Stimulated activated naive CD8-positive, alpha-beta T cell treated with anti-CD3 and anti-CD28 coated beads, Interleukin-15, Interleukin-2, amounts not matched to agents 100 U/mL and 50 U/mL, for 24 hours (primary cell): Measurements from ENCODE around the gene GPR63.
A peak's percentile ranks its signal among the peaks of the same experiment; 100 is the strongest.
"Not testable (repeated sequence)": the region's sequence is repeated elsewhere in the genome, so short reads cannot be mapped to it uniquely, and the experiment has no call there.

Source experiments
- ATAC-seq: fragments of 150-1000 bp; cut with Tn5 transposase; one replicate; pipeline ENCODE4 v1.10.0; 2021
- DNase-seq: peaks from one replicate; pipeline ENCODE4 v3.0.0; 2021

Gene GPR63, protein sequence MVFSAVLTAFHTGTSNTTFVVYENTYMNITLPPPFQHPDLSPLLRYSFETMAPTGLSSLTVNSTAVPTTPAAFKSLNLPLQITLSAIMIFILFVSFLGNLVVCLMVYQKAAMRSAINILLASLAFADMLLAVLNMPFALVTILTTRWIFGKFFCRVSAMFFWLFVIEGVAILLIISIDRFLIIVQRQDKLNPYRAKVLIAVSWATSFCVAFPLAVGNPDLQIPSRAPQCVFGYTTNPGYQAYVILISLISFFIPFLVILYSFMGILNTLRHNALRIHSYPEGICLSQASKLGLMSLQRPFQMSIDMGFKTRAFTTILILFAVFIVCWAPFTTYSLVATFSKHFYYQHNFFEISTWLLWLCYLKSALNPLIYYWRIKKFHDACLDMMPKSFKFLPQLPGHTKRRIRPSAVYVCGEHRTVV

DNA sequence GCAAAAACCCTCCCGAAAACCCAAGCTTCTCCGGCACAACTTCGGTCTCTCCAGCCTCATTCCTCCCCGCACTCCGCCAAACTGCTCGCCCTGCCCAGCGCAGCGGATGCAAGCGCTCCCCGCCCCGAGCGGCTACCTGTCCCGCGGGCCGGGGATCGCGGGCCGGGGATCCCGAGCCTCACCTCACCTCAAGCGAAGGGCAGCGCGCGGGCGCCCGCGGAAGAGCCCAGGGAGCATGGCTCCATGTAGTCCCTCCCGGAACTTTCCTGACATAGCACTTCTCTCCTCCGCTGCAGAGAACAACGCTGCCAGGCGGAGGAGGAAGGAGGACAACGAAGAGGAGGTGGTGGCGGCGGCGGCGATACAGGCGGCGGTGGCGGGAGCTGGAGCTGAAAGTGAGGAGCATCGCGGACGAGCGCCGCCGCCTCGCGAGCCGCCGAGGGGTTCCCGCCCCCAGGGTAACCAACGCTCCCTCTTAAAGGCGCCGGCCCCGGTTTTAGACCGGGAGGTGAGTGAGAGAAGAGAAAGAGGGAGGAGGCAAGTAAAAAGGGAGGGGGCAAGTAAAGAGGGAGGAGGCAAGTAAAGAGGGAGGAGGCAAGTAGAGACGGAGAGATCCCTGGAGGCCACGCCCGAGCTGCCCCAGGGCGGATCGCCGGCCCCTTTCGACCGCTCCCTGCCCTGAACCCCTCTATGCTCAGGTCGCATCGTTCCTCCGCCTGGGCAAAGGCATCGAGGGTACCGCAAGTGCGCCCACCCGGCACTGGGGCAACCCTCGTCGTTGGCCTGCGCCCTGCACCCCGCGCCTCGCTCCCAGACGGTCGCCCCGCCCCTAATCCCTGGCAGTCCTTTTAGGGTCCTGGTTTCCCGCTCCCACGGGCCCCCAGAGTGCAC lies at the start of gene GPR63:
GPR63 (minus strand) TSS at position 397 of the 891 bp plus-strand sequence. CDS start 37,746 bp downstream, outside the sequence.
- DNase-seq, result peak; percentile 74
- peak; percentile 91 for ATAC-seq

DNA sequence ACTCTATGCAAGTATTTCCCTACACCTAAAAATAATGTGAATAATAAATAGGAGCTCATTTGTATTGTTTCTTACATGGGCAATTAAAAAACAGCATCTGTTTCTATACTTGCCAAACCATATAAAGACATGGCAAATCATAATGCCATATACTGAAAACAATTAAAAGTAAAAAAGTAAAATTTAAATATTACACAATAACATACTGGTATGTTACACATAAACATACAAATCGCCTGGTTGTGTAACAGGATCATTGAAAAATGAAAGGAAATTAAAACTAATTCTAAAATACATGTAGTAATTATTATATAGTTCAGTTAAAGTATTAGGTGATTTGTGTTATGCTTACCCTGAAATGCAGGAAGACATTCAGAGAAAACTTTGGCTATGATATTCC lies 49.2 kb upstream of the GPR63 start:
- ATAC-seq (no peak), DNase-seq (no peak)

DNA sequence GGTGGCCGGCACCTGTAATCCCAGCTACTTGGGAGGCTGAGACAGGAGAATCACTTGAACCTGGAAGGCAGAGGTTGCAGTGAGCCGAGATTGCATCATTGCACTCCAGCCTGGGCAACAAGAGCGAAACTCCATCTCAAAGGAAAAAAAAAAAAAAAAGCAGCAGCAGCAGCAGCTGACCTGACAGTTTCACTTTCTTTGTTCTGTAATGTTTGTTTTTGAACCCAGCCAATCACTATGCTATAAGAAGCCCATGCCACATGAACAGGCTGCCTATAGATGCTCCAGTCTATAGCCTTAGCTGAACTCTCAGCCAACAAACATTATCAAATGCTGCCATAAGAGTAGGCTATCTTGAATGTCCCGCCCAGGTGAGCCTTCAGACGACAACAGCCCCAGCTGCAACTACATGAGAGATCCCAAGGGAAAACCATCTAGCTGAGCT lies 47.9 kb upstream of the GPR63 start:
- peak; percentile 40 for ATAC-seq
- not testable (repeated sequence) for DNase-seq

DNA sequence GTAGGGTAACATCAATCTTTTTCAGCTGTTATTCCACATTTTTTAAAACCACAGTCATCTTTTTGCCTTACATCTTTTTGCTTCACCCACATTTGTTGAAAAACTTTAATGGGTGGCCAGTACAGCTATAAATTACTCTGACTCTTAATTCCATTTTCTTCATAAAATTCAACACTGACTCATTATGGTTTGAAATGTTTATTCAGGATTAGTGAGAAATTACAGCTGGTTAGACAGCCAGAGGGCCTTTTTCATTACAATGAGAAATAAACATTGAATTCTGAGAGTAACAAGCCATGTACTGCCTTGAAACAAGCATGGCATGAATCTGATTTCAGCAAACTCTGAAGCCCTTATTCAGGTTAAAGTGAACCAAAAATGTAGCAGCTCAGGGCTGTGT lies 40.9 kb upstream of the GPR63 start:
- ATAC-seq (no peak), DNase-seq (no peak)

DNA sequence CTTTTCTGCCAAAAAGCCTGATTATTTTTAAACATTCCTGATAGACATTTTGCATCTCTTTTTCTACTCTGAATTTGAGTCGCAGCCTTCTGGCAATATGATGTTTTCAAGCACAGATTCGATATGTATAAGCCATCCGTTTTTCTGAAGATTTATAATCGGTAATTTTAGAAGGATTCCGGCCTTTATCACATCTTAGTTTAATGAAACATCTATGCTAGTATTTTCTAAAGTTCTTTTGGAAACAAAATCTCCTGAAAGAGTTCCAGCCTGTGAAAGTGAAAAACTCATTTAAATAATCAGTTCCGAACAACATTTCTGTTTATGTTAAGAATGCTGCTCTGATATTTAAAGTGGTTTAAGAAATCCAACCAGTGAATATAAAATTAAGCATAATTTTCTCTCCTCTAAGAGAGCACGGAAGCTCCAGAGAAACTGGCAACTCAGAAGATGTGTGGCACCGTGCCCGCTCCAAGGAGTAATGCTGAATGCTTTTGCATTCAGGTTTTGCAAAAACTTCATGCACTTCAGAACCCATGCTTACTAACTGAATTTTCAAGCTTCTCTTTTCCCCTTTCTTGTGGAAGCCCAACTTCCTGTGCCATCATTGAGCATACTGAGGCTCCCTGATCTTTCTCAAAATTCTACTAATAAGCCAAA lies 39.7 kb upstream of the GPR63 start:
- no peak for ATAC-seq
- no peak for DNase-seq

DNA sequence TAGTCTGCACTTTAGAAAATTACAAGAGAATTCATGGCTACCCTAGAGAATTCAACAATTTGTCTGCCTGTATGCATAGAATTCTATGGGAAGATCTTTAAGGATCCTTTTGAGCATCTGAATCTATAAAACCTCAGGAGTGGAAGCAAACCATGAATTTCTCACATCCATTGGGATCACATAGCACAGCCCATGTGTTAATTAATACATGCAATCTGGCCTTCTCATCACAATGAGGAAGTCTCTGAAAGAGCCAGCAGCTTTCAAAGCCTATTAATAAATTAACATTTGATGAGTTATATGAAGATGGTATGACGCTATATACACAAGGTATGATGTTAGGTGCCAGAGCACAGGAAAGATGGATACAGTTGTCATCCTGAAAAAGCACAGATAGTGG lies 35.7 kb upstream of the GPR63 start:
- no peak for DNase-seq
- no peak for ATAC-seq

DNA sequence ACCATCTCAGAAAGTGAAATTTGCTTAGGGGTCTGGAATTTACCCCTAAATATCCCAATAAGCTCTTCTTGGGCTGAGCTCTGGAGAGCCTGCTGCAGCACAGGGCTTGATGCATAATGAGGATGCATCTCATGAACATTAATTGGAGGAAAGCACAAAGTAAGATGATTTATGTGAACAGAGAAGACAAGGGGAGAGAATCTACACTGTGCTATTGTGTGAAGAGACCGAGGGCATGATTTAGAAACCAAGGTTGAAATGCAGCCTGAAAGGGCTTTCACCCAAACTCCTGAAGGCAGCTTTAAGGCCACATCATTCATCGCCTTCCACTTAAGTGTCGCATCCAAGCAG lies 27.8 kb upstream of the GPR63 start:
- ATAC-seq (no peak), DNase-seq (no peak)

DNA sequence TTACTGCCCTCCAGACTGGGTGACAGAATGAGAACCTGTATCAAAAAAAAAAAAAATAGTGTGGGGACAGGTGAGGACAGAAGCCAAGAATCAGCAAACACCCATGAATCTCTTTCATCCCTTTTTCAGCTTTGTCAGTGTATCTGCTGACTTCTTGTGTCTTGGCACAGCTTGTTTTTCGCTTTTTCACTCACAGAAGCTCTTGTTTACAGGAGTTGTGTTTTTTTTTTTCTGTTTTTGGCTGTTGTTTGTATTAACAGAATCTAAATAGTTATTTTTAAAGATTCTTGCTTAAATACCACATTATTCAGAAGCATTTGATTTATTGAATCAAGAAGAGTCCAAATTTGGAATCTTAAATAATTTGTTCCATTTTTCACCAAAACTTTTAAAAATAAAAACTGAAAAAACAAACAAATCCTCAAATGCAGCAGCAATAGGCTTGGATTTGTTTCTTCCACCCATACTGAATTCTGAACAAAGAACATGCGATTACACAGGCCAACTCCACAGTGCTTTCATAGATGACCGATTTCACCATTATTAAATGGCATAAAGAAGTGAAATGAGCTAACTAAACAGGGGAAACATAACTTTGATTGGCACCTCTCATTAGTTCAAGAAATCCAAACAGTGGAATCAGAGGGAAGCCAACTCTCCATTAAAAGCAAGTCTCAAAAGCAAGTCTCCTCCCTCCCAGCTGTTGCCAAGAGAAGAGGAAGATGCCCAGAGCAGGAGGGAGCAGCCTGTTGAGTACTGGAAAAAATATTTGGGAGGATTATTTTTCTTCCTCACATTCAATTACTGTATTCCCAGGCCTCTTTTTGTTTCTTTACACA lies 27.2 kb upstream of the GPR63 start:
- ATAC-seq, result no peak

DNA sequence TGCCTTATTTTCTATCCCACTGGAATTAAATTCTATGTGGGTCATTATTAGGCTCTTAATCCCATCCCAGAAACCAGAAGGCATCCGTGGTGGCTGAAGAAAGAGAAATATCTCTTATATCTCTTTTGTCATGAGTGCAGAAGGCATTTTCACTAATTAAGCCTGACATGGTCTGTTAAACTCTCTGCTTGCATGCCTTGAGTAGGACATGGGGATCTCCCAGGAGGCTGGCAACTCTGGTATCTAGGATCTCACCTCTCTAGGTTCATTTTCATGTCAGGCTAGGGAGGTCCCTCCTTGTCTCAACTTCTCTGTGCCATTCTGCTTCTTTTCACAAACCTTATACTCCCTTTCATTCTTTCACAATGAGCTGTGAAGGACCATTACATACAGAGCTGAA lies 25.3 kb upstream of the GPR63 start:
- no peak for ATAC-seq

More for the DNA sequence above, 27.2 kb upstream of the GPR63 start:
- no peak for DNase-seq

DNA sequence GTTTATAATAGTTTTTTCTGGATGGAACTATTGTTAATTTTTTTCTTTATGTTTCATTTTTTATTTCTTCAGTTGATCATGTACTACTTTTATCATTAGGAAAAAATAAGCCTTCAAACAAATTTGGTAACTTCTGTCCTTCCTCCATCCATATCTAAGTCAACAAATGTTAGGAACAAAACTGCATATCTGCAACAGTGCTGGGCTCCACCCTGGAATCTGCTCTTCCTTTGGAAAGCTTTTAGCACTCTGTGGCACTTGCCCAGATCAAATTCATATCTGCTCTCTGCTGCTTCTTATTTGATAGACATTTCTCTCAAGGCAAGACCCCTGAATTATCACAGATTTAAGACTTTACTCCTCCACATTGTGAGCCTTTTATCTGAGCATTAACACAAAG lies 24.3 kb upstream of the GPR63 start:
- DNase-seq, result no peak
- ATAC-seq, result no peak

More for the DNA sequence above, 25.3 kb upstream of the GPR63 start:
- DNase-seq, result no peak

DNA sequence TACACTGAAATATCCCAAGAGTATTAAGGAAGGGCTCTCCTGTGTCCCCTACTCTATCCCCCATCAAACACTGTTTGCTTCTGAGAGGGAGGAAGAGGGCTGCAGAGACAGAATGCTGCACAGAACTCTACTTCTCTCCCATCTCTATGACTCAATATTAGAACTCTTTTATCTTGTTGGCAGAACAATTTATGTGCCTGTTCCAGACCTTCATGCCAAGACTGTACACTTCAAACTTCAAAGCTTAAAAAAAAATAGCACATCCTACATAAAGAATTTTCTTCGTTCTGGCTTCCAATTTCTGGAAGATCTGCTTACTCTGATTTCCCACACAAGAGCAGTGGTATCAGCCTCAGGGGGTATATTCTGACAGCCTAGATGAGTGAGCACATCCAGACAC lies 19.6 kb upstream of the GPR63 start:
- no peak for DNase-seq
- ATAC-seq, result no peak

DNA sequence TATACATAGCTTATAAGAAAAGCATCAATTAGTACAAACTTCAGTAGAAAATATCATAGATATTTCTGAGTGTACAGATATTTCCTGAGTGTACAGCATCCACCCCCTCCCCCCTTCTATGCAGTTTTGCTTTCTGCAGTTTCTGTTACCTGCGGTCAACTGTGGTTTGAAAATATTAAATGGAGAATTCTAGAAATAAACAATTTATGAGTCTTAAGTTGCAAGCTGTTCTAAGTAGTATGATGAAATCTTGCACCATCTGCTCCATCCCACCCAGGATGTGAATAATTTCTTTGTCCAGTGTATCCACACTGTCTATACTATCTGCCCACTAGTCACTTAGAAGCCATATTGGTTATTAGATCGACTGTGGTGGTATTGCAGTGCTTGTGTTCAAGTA lies 15.8 kb upstream of the GPR63 start:
- ATAC-seq, result no peak

DNA sequence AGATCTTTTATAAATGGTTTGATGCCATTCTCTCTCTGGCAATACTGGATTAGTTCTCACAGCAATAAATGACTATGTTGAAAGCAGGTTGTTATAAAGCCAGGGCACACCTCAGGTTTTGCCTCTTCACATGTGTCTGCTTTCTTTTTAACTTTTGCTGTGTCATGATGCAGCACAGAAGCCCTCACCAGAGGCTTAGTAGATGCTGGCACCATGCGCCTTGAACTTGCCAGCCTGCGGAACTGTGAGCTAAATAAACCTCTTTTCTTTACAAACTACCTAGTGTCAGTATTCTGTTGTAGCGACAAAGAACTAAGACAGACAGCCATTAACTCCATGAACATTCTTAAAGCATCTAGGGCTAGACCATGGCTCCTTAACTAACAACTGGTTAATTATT lies 15.3 kb upstream of the GPR63 start:
- DNase-seq (no peak), ATAC-seq (no peak)

More for the DNA sequence above, 15.8 kb upstream of the GPR63 start:
- DNase-seq, result no peak

DNA sequence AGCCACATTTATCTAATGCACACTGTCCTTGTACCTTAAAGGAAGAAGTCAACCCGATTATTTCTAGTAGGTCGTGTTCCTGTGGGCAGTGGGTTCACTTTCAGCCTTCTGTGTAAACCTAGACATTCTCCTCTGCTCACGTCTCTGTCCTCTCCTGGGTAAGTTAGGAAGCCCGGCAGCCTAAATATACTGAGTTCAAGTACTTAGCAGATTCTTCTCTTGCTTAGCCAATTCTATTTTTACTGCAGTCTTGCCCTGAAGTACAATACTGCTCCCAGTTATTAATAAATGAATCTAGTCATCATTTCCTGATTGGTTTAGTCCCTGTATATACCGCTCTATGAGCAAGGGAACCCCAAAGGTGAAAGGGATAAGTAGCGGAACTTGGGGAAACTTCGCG lies 14.6 kb upstream of the GPR63 start:
- ATAC-seq (no peak), DNase-seq (no peak)

DNA sequence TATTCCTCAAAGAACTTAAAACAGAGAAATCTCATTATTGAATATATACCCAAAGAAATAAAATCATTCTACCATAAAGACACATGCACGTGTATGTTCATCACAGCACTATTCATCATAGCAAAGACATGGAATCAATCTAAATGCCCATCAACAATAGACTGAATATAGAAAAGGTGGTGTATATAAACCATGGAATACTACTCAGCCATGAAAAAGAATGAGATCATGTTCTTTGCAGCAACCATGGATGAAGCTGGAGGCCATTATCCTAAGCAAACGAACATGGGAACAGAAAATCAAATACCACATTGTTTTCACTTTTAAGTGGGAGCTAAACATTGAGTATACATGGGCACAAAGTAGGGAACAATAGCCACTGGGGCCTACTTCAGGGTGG lies 12.3 kb upstream of the GPR63 start:
- ATAC-seq, result no peak
- DNase-seq, result no peak

DNA sequence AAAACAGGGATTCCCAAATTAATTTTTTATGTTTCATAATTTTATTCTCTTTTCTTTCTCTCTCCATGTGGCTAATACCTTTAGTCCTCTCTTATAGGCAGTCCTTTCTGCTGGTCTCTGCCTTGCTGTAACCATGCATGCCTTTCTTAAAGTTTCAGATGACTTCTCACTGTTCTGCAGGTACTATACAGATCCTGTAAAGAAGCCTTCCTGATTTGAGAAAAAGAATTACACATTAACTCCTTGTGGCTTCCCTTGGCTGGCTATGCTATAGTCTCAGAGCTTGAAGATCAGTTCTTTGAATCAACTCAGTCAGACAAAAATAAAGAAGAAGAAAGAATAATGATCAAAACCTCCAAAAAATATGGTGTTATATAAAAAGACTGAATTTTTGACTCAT lies 7.3 kb upstream of the GPR63 start:
- ATAC-seq (no peak), DNase-seq (no peak)

DNA sequence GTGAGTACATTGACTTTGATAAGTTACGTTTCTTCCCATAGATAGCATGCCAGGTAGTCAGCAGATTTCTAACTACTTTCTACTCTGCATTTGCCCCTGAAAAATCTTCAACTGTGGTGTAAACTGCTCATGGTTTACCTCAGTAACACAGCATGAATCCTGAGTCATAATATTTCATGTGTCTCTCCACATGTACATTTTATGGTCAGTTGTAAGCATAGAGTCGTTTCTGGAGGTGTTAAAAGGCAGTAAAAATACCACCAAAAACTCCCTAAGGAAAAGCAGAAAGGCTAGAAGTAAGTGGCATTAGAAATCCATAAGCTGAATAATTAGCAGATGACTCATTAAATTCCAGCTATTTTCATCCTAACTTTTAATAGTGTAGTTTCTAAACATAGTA lies 4.1 kb upstream of the GPR63 start:
- DNase-seq (no peak), ATAC-seq (no peak)

DNA sequence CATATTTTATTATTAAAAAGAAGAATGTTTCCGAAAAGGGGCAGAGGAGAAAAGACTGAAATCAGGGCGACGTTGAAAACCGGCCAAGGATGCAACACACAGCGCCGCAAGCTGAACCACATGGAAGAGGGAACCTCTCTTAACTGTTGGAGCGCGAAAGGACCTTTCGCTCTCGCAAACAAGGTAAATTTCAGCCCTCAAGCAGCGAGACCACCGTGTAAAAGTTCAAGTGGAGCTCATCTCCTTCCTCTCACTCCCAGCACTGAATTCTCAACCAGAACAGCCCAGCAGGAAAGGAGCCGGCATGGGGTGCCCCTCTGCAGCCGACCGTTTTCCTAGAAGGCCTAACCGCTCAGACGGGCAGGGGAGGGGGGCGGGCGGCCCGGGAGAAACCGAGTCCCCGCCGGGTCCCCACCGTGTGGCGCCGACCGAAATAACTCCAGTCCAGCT lies 621 bp downstream of the GPR63 start:
- ATAC-seq, result peak; percentile 7
- no peak for DNase-seq

DNA sequence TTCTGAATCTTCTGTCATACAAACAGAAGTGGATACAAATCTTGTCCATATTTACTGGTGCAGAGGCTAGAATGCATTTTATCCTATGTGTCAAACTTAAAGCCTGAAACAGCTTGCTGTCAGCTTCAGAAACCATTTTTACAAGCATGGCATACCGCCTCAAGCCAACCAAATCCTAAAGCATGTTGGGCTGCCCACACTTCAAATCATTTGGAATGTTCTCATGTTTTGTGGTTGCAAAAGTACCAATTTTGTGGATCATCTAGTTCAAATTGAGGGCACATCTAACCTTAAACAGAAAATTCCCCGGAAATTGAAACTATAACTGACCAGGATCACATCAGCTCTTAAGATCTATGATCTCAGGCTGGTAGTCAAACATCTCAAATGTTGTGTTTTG lies 3.2 kb downstream of the GPR63 start:
- ATAC-seq, result no peak
- no peak for DNase-seq

DNA sequence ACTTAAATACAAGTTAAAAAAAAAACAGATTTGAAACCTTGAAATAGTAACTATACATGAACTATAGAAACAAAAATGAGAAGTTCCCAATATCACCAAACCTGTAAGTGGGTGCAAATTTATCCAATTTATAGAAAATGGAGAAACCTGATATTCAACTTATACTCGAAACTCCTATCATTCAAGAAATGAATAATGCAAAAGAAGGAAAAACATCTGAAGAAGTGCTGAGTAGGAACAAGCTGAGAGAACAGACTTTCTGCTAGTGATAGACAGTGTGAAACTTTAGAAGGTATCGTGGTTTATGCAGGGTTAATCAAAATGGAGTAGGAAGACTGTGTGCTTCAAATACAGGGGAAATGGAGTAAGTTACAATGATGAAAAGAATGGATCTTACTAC lies 4.5 kb downstream of the GPR63 start:
- no peak for ATAC-seq
- DNase-seq, result no peak

DNA sequence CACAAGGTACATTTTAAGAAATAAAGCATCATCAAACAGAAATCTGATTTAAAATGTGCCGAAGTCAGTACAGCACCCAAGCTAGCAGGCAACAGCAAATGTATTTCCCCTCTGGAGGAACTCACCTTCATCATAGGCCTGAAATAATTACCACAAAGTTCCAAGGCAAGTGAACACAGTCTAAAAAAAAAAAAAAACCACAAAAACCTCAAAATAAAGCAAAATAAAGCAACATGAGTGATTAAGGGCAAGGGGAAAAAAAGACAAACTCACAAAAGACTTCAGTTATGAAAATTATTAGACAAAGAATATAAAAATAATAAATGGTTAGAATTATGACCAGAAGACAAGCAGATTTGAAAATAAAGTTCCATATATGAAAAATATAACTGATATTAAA lies 10.4 kb downstream of the GPR63 start:
- DNase-seq (no peak), ATAC-seq (no peak)

DNA sequence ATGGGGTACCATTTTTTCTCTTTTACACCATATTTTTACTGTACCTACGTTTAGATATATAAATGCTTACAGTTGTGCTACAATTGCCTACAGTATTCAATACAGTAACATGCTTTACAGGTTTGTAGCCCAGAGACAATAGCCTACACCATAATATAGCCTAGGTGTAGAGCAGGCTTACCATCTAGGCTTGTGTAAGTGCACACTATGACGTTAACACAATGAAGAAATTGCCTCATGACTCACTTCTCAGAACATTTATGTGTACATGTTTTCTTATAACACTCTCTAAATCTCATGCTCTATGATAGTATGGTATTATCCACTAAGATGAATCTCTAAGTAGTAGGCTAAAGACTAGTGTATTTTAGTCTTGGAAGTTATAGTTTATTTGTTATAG lies 13.5 kb downstream of the GPR63 start:
- no peak for ATAC-seq
- DNase-seq, result no peak
